MM.1S (cell line): ENCODE data around the gene FRMD8.

Experiments used
- DNase-seq: peaks from one replicate; pipeline ENCODE4 v3.0.0-alpha.2; 2015
- H2AFZ ChIP-seq: fragments of 300-600 bp; sonication (generic); 2 replicates; pipeline ENCODE4 v1.6.0; 2016; ENCODE audit warnings: antibody characterized with exemption, low read length
- H3F3A ChIP-seq: fragments of 300-600 bp; sonication (generic); 2 replicates; pipeline ENCODE4 v1.6.1; 2016; ENCODE audit warnings: mild to moderate bottlenecking, antibody characterized with exemption, low read length, moderate library complexity, mixed read lengths; ENCODE audit not compliant: insufficient read depth
- H3K27ac ChIP-seq: fragments of 300-600 bp; sonication (generic); 2 replicates; pipeline ENCODE4 v1.5.1; 2016; ENCODE audit warnings: mild to moderate bottlenecking, low read length
- H3K27me3 ChIP-seq: fragments of 300-600 bp; sonication (generic); replicated peaks from 2 replicates; pipeline ENCODE4 v1.6.0; 2016; ENCODE audit warnings: low read length; ENCODE audit not compliant: insufficient read depth
- H3K36me3 ChIP-seq: fragments of 300-600 bp; sonication (generic); replicated peaks from 2 replicates; pipeline ENCODE4 v1.6.1; 2016; ENCODE audit warnings: mild to moderate bottlenecking, low read length, mixed read lengths; ENCODE audit not compliant: insufficient read depth
- H3K4me1 ChIP-seq: fragments of 300-600 bp; sonication (generic); 2 replicates; pipeline ENCODE4 v1.6.1; 2016; ENCODE audit warnings: low read length, mixed read lengths
- H3K4me2 ChIP-seq: fragments of 300-600 bp; sonication (generic); 2 replicates; pipeline ENCODE4 v1.6.0; 2016; ENCODE audit warnings: low read depth, low read length
- H3K4me3 ChIP-seq: fragments of 300-600 bp; sonication (generic); 2 replicates; pipeline ENCODE4 v1.5.1; 2016; ENCODE audit warnings: low read length, mixed read lengths
- H3K79me2 ChIP-seq: fragments of 300-600 bp; sonication (generic); 2 replicates; pipeline ENCODE4 v1.6.1; 2016; ENCODE audit warnings: mixed run types, low read length, mixed read lengths
- H3K9ac ChIP-seq: fragments of 300-600 bp; sonication (generic); 2 replicates; pipeline ENCODE4 v1.6.1; 2016; ENCODE audit warnings: low read length, mixed read lengths
- H3K9me2 ChIP-seq: fragments of 300-600 bp; sonication (generic); replicated peaks from 2 replicates; pipeline ENCODE4 v1.6.1; 2016; ENCODE audit warnings: mild to moderate bottlenecking, low read length, mixed read lengths; ENCODE audit not compliant: insufficient read depth
- H3K9me3 ChIP-seq: fragments of 300-600 bp; sonication (generic); replicated peaks from 2 replicates; pipeline ENCODE4 v1.6.1; 2016; ENCODE audit warnings: mild to moderate bottlenecking, low read length, mixed read lengths; ENCODE audit not compliant: insufficient read depth
- H4K20me1 ChIP-seq: fragments of 300-600 bp; sonication (generic); 2 replicates; pipeline ENCODE4 v1.6.1; 2016; ENCODE audit warnings: mild to moderate bottlenecking, low read length, moderate library complexity, mixed read lengths; ENCODE audit not compliant: insufficient read depth
- EZH2 ChIP-seq: fragments of 300-600 bp; sonication (generic); optimal IDR thresholded peaks from 2 replicates; pipeline ENCODE3; 2017; ENCODE audit warnings: low read depth, mild to moderate bottlenecking, antibody characterized with exemption, low read length, mixed read lengths
- EZH2phosphoT487 ChIP-seq: fragments of 300-600 bp; sonication (generic); IDR thresholded peaks from 2 replicates; pipeline ENCODE4 v1.6.1; 2018; ENCODE audit warnings: antibody characterized with exemption, low read length
- TF ChIP-seq, protein P1 (sequence below): fragments of 300-600 bp; sonication (generic); IDR thresholded peaks from 2 replicates; pipeline ENCODE4 v1.5.1; 2016; ENCODE audit warnings: antibody characterized with exemption, low read length, mixed read lengths

FRMD8 gene

DNA sequence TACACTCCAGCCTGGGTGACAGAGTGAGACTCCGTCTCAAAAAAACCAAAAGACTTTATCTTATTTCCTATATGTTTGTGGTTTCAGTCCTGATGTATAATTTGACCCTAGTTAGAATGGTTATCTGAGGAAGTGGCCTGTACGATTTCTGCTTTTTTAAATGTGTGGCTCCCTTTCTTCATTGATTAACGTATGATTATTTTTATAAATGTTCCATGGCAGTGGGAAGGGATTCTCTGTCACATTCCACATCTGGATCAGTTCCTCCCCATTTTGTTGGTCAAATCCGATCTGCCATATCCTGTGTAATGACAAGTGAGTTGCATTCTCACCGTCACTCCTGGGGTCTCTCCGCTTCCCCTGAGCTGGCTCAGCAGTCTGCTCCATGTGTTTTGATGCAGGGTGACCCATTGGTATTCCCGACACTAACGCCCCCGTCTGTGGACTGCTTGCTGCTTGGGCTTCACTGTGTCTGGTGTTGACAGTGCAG is 56.5 kb downstream of the FRMD8 start:
- Histone ChIP-seq H3K9me2 (no peaks in the 10 kb centered on the region), H3K4me2 (no peak overlapping the region), H3K27ac (peak overlapping the region; percentile 31; the same call in 1 of the 2 replicates), H3K4me1 (peaks cover 47% of the 10 kb centered on the region), H3K79me2 (peaks cover 28% of the 10 kb centered on the region), H3K9ac (no peak overlapping the region), H3K4me3 (no peak overlapping the region), H3K27me3 (no peaks in the 10 kb centered on the region), H3K9me3 (no peaks in the 10 kb centered on the region), H2AFZ (no peak overlapping the region), H3K36me3 (no peaks in the 10 kb centered on the region), H3F3A (peaks cover 90% of the 10 kb centered on the region), H4K20me1 (peaks cover 11% of the 10 kb centered on the region)
- no peak for DNase-seq
- TF ChIP-seq, protein P1, sequence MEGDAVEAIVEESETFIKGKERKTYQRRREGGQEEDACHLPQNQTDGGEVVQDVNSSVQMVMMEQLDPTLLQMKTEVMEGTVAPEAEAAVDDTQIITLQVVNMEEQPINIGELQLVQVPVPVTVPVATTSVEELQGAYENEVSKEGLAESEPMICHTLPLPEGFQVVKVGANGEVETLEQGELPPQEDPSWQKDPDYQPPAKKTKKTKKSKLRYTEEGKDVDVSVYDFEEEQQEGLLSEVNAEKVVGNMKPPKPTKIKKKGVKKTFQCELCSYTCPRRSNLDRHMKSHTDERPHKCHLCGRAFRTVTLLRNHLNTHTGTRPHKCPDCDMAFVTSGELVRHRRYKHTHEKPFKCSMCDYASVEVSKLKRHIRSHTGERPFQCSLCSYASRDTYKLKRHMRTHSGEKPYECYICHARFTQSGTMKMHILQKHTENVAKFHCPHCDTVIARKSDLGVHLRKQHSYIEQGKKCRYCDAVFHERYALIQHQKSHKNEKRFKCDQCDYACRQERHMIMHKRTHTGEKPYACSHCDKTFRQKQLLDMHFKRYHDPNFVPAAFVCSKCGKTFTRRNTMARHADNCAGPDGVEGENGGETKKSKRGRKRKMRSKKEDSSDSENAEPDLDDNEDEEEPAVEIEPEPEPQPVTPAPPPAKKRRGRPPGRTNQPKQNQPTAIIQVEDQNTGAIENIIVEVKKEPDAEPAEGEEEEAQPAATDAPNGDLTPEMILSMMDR: no peak
- TF ChIP-seq EZH2phosphoT487: no peak
- TF ChIP-seq EZH2: no peak

DNA sequence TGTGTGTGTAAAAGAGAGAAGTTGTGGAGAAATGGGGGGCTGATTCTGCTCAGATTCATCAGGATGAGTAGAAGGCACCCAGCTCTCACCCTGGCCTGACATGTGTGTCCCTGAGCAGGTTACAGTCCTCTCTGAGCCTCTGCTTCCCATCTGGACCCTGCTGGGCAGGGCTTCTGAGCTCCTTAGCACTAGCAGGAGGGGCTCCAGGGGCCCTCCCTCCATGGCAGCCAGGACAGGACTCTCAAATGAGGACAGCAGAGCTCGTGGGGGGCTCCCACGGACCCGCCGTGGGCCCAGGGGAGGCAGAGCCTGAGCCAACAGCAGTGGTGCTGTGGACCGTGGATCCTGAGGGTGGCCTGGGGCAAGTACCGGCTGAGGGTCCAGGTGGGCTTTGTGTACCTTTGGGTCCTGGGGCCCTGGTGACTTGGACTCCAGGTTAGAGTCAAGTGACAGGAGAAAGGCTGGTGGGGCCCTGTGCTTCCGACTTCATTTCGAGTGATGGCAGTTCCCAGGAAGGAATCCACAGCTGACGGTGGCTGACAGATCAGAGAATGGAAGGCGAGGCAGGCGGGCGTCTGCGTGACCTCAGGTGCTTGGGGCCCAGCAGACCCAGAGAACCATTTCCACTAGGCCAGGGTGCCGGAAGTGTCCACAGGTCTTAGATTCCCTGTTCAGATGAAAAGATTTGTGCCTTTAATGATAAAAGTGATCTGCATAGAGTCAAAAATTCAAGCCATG is 58.0 kb downstream of the FRMD8 start:
- Histone ChIP-seq H3K4me2 (no peak overlapping the region), H3K27ac (peak overlapping the region; percentile 37; the same call in 1 of the 2 replicates), H3F3A (peaks cover 78% of the 10 kb centered on the region)

DNA sequence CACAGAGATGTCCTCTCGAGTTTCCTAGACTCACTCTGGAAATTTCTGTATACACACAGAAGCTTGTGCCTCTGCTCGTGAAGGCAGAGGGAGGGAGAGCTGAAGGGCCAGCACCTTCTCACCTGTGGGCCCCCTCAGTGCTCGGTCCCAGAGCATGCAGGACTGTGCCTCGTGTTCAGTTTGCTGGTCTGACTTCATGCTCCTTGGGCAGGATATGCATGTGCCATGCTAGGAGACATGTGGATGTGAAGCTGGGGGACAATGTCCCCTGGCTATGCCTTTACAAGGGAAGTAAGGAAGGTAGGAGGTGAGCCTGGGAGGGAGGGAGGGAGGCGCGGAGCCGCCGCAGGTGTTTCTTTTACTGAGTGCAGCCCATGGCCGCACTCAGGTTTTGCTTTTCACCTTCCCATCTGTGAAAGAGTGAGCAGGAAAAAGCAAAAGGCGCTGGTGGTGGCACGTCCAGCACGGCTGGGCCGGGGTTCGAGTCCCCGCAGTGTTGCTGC is 58.7 kb downstream of the FRMD8 start:
- H3K4me2 ChIP-seq: no peak overlapping the region
- H3K4me1 ChIP-seq: peaks cover 25% of the 10 kb centered on the region
- H3K79me2 ChIP-seq: peaks cover 9% of the 10 kb centered on the region
- H3K4me3 ChIP-seq: no peak overlapping the region
- H3K27me3 ChIP-seq: no peaks in the 10 kb centered on the region
- H3K27ac ChIP-seq: peak overlapping the region; percentile 37; the same call in 1 of the 2 replicates
- no peak overlapping the region for H2AFZ ChIP-seq
- no peak overlapping the region for H3K9ac ChIP-seq
- H3K36me3 ChIP-seq: no peaks in the 10 kb centered on the region
- no peaks in the 10 kb centered on the region for H3K9me3 ChIP-seq
- H4K20me1 ChIP-seq: peaks cover 8% of the 10 kb centered on the region; the same call in 1 of the 2 replicates
- H3K9me2 ChIP-seq: no peaks in the 10 kb centered on the region
- no peak for DNase-seq
- peaks cover 71% of the 10 kb centered on the region for H3F3A ChIP-seq
- TF ChIP-seq EZH2 (no peak), EZH2phosphoT487 (no peak)
- TF ChIP-seq, protein P1: no peak

More for the DNA sequence above, 58.0 kb downstream of the FRMD8 start:
- Histone ChIP-seq H3K4me1 (peaks cover 31% of the 10 kb centered on the region), H3K4me3 (no peak overlapping the region), H3K79me2 (peaks cover 13% of the 10 kb centered on the region), H3K36me3 (no peaks in the 10 kb centered on the region), H3K9me2 (no peaks in the 10 kb centered on the region), H3K27me3 (no peaks in the 10 kb centered on the region), H3K9me3 (no peaks in the 10 kb centered on the region), H2AFZ (no peak overlapping the region), H3K9ac (no peak overlapping the region), H4K20me1 (peaks cover 8% of the 10 kb centered on the region; the same call in 1 of the 2 replicates)
- no peak for DNase-seq
- TF ChIP-seq, protein P1: no peak
- TF ChIP-seq EZH2 (no peak), EZH2phosphoT487 (no peak)
